HepG2 (cell line): ENCODE measurements around the gene IFT43. TPM values are rescaled to one million over a fixed set of nuclear protein-coding genes. Genes with fewer than 3 reads are reported as not detected.

Source experiments
- CREM ChIP-seq, 2 experiments: sonication (generic) in 1 of 2; formaldehyde crosslinking in 1 of 2; IDR thresholded peaks; 2 replicates each; pipeline versions ENCODE4 v1.4.0 to v1.6.1; 2016 to 2020; ENCODE audit warnings: antibody characterized with exemption in 1 of 2, mild to moderate bottlenecking in 1 of 2, missing genetic modification reagents in 1 of 2
- HMG20B ChIP-seq: conservative IDR thresholded peaks from 2 replicates; pipeline ENCODE4 v1.6.1; 2016; ENCODE audit warnings: missing genetic modification reagents, missing compliant biosample characterization
- HOXA3 ChIP-seq: sonication (generic); formaldehyde crosslinking; IDR thresholded peaks from 2 replicates; pipeline ENCODE4 v1.5.0; 2020; ENCODE audit warnings: missing genetic modification reagents
- MYC ChIP-seq: sonication (generic); formaldehyde crosslinking; IDR thresholded peaks from 2 replicates; pipeline ENCODE4 v1.9.0; 2021; ENCODE audit warnings: missing genetic modification reagents, borderline replicate concordance
- SP140L ChIP-seq: sonication (generic); formaldehyde crosslinking; IDR thresholded peaks from 2 replicates; pipeline ENCODE4 v1.4.0; 2020; ENCODE audit warnings: missing genetic modification reagents, borderline replicate concordance
- TP53 ChIP-seq: sonication (generic); formaldehyde crosslinking; conservative IDR thresholded peaks from 2 replicates; pipeline ENCODE4 v1.4.0; 2020; ENCODE audit warnings: missing genetic modification reagents
- ZNF180 ChIP-seq: sonication (generic); formaldehyde crosslinking; IDR thresholded peaks from 2 replicates; pipeline ENCODE4 v1.4.0; 2020; ENCODE audit warnings: low read depth, missing genetic modification reagents, borderline replicate concordance
- ZNF335 ChIP-seq: sonication (generic); formaldehyde crosslinking; IDR thresholded peaks from 2 replicates; pipeline ENCODE4 v1.4.0; 2020; ENCODE audit warnings: missing genetic modification reagents
- ZNF607 ChIP-seq: sonication (generic); formaldehyde crosslinking; IDR thresholded peaks from 2 replicates; pipeline ENCODE4 v1.5.1; 2020; ENCODE audit warnings: missing genetic modification reagents, mild to moderate bottlenecking, borderline replicate concordance
- ZNF7 ChIP-seq: IDR thresholded peaks from 2 replicates; pipeline ENCODE4 v1.6.1; 2016; ENCODE audit warnings: missing biosample characterization, missing genetic modification reagents
- polyA plus RNA-seq, 8 experiments: library from polyadenylated mRNA; depleted of rRNA in 3 of 8; stranded (reverse) in 7 of 8; unstranded in 1 of 8; fragments of >200 nt; fragmentation: Illumina TruSeq in 4 of 8; extraction: Trizol in 4 of 8; gene quantifications; 2 replicates each; pipeline versions ENCODE4 v1.2.1 to v1.2.3, GENCODE V29; 2011 to 2016; ENCODE audit warnings: low read depth in 4 of 8, missing spikeins in 1 of 8, mixed read lengths in 1 of 8; ENCODE audit not compliant: insufficient read depth in 1 of 8
- total RNA-seq, 5 experiments: library from RNA; depleted of rRNA; stranded (reverse); fragments of >200 nt; fragmentation: Illumina TruSeq; extraction: Trizol; gene quantifications; 2 replicates each; pipeline ENCODE4 v1.2.3, GENCODE V29; 2016; ENCODE audit warnings: low read depth in 1 of 5
- TF ChIP-seq, protein P1 (sequence below): sonication (generic); formaldehyde crosslinking; IDR thresholded peaks from 2 replicates; pipeline ENCODE4 v1.4.0; 2020; ENCODE audit warnings: missing genetic modification reagents, mild to moderate bottlenecking, borderline replicate concordance
- TF ChIP-seq, protein P2 (sequence below): IDR thresholded peaks from 2 replicates; pipeline ENCODE4 v1.6.1; 2016; ENCODE audit warnings: missing biosample characterization, missing genetic modification reagents, low read depth
- TF ChIP-seq, protein P3 (sequence below): sonication (generic); formaldehyde crosslinking; IDR thresholded peaks from 2 replicates; pipeline ENCODE4; 2020; ENCODE audit warnings: missing genetic modification reagents, mild to moderate bottlenecking, borderline replicate concordance
- TF ChIP-seq, protein P4 (sequence below): sonication (generic); formaldehyde crosslinking; IDR thresholded peaks from 2 replicates; pipeline ENCODE4 v1.4.0; 2020; ENCODE audit warnings: missing genetic modification reagents
- TF ChIP-seq, protein P5 (sequence below), 2 experiments: sonication (generic) in 1 of 2; formaldehyde crosslinking in 1 of 2; IDR thresholded peaks; 2 replicates each; pipeline versions ENCODE4 v1.4.0 to v1.6.1; 2016 to 2020; ENCODE audit warnings: borderline replicate concordance in 1 of 2, low read depth in 1 of 2, mild to moderate bottlenecking in 1 of 2, missing genetic modification reagents in 1 of 2

The IFT43 gene
- total and polyA plus RNA-seq, 2 of the 13 experiments (the other 11 are each of a cell fraction or from before 2014, with no cell fraction given), result 0.15 to 0.55 TPM

DNA sequence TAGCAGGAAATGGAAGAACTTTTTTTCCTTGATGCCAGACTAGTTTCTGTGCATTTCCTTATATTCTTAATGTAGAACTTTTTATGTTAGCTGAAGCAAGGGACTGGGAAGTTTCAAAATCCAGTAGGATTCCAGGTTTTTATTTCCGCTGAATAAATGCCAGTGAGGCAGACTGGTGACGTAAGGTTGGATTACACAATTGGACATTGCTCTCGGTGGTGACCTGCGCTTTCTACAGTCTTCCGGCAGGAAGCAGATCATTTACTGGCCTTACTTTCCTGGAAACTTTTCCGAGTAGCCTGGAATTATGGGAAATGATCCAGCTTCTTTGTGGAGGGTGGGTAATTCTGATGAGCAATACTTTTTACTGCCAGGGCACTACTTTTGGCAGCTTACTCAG is 3.6 kb downstream of the IFT43 start (continued):
- no peak for TF ChIP-seq HMG20B (CRISPR knock-in tag)
- TF ChIP-seq, protein P1, sequence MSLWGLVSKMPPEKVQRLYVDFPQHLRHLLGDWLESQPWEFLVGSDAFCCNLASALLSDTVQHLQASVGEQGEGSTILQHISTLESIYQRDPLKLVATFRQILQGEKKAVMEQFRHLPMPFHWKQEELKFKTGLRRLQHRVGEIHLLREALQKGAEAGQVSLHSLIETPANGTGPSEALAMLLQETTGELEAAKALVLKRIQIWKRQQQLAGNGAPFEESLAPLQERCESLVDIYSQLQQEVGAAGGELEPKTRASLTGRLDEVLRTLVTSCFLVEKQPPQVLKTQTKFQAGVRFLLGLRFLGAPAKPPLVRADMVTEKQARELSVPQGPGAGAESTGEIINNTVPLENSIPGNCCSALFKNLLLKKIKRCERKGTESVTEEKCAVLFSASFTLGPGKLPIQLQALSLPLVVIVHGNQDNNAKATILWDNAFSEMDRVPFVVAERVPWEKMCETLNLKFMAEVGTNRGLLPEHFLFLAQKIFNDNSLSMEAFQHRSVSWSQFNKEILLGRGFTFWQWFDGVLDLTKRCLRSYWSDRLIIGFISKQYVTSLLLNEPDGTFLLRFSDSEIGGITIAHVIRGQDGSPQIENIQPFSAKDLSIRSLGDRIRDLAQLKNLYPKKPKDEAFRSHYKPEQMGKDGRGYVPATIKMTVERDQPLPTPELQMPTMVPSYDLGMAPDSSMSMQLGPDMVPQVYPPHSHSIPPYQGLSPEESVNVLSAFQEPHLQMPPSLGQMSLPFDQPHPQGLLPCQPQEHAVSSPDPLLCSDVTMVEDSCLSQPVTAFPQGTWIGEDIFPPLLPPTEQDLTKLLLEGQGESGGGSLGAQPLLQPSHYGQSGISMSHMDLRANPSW (CRISPR knock-in tag), result no peak
- TF ChIP-seq, protein P2, sequence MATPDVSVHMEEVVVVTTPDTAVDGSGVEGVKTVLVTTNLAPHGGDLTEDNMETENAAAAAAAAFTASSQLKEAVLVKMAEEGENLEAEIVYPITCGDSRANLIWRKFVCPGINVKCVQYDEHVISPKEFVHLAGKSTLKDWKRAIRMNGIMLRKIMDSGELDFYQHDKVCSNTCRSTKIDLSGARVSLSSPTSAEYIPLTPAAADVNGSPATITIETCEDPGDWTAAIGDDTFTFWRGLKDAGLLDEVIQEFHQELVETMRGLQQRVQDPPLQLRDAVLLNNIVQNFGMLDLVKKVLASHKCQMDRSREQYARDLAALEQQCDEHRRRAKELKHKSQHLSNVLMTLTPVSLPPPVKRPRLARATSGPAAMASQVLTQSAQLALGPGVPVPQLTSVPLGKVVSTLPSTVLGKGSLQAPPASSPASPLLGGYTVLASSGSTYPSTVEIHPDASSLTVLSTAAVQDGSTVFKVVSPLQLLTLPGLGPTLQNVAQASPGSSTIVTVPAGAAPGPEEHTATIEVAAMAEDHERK (CRISPR knock-in tag), result no peak
- TF ChIP-seq SP140L (CRISPR knock-in tag), result no peak
- TF ChIP-seq ZNF335 (CRISPR knock-in tag), result peak; percentile 27; the same call in 1 of the 2 replicates
- TF ChIP-seq, protein P3, sequence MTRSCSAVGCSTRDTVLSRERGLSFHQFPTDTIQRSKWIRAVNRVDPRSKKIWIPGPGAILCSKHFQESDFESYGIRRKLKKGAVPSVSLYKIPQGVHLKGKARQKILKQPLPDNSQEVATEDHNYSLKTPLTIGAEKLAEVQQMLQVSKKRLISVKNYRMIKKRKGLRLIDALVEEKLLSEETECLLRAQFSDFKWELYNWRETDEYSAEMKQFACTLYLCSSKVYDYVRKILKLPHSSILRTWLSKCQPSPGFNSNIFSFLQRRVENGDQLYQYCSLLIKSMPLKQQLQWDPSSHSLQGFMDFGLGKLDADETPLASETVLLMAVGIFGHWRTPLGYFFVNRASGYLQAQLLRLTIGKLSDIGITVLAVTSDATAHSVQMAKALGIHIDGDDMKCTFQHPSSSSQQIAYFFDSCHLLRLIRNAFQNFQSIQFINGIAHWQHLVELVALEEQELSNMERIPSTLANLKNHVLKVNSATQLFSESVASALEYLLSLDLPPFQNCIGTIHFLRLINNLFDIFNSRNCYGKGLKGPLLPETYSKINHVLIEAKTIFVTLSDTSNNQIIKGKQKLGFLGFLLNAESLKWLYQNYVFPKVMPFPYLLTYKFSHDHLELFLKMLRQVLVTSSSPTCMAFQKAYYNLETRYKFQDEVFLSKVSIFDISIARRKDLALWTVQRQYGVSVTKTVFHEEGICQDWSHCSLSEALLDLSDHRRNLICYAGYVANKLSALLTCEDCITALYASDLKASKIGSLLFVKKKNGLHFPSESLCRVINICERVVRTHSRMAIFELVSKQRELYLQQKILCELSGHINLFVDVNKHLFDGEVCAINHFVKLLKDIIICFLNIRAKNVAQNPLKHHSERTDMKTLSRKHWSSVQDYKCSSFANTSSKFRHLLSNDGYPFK (CRISPR knock-in tag), result no peak
- TF ChIP-seq TP53, result no peak
- no peak for TF ChIP-seq MYC
- peak; percentile 66 for TF ChIP-seq CREM (IDR thresholded peaks at IDR 0.05)
- no peak for TF ChIP-seq CREM (CRISPR knock-in tag; IDR thresholded peaks at IDR 0.05)
- no peak for TF ChIP-seq ZNF607 (CRISPR knock-in tag)
- no peak for TF ChIP-seq ZNF180
- TF ChIP-seq, protein P4, sequence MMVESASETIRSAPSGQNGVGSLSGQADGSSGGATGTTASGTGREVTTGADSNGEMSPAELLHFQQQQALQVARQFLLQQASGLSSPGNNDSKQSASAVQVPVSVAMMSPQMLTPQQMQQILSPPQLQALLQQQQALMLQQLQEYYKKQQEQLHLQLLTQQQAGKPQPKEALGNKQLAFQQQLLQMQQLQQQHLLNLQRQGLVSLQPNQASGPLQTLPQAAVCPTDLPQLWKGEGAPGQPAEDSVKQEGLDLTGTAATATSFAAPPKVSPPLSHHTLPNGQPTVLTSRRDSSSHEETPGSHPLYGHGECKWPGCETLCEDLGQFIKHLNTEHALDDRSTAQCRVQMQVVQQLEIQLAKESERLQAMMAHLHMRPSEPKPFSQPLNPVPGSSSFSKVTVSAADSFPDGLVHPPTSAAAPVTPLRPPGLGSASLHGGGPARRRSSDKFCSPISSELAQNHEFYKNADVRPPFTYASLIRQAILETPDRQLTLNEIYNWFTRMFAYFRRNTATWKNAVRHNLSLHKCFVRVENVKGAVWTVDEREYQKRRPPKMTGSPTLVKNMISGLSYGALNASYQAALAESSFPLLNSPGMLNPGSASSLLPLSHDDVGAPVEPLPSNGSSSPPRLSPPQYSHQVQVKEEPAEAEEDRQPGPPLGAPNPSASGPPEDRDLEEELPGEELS, result peak; percentile 42; the same call in 1 of the 2 replicates
- TF ChIP-seq, protein P5, sequence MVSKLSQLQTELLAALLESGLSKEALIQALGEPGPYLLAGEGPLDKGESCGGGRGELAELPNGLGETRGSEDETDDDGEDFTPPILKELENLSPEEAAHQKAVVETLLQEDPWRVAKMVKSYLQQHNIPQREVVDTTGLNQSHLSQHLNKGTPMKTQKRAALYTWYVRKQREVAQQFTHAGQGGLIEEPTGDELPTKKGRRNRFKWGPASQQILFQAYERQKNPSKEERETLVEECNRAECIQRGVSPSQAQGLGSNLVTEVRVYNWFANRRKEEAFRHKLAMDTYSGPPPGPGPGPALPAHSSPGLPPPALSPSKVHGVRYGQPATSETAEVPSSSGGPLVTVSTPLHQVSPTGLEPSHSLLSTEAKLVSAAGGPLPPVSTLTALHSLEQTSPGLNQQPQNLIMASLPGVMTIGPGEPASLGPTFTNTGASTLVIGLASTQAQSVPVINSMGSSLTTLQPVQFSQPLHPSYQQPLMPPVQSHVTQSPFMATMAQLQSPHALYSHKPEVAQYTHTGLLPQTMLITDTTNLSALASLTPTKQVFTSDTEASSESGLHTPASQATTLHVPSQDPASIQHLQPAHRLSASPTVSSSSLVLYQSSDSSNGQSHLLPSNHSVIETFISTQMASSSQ (IDR thresholded peaks at IDR 0.05; ENCODE audit: low read depth), result no peak
- TF ChIP-seq, protein P5 (CRISPR knock-in tag; IDR thresholded peaks at IDR 0.05; ENCODE audit: borderline replicate concordance), result peak; percentile 25; the same call in 1 of the 2 replicates
- TF ChIP-seq ZNF7 (CRISPR knock-in tag), result no peak
- peak; percentile 83 for TF ChIP-seq HOXA3 (CRISPR knock-in tag)
